Activated CD8-positive, alpha-beta T cell treated with anti-CD3 and anti-CD28 coated beads for 36 hours (primary cell): ENCODE measurements around the gene CKLF. TPM values are rescaled to one million over a fixed set of nuclear protein-coding genes. Genes with fewer than 3 reads are reported as not detected.
A peak's percentile ranks its signal among the peaks of the same experiment; 100 is the strongest.

ENCODE experiments used
- ATAC-seq: fragments of 200-7000 bp; cut with Tn5 transposase; one replicate; pipeline ENCODE4 v1.10.0; 2021; ENCODE audit warnings: mild to moderate bottlenecking, moderate library complexity
- CTCF ChIA-PET: fragments of 350-600 bp; sonication (Branson Sonifier 250); formaldehyde crosslinking; loops from one replicate; lab custom pipeline; 2021; ENCODE audit warnings: antibody characterized with exemption; lab: Charles Lee
- POLR2A ChIA-PET: fragments of 350-600 bp; sonication (Branson Sonifier 250); formaldehyde crosslinking; loops from one replicate; lab custom pipeline; 2021; ENCODE audit warnings: antibody characterized with exemption; lab: Charles Lee
- DNase-seq: peaks from one replicate; pipeline ENCODE4 v3.0.0-alpha.2; 2020
- H3K27ac Mint-ChIP-seq: one replicate; pipeline ENCODE4 v1.8.0; 2021; ENCODE audit warnings: mild to moderate bottlenecking, mixed read lengths
- H3K27me3 Mint-ChIP-seq: one replicate; pipeline ENCODE4 v1.8.0; 2021; ENCODE audit warnings: mixed read lengths
- H3K36me3 Mint-ChIP-seq: one replicate; pipeline ENCODE4 v1.8.0; 2021; ENCODE audit warnings: low read depth, mixed read lengths
- H3K4me1 Mint-ChIP-seq: one replicate; pipeline ENCODE4 v1.8.0; 2021; ENCODE audit warnings: low read depth, mixed read lengths
- H3K4me3 Mint-ChIP-seq: one replicate; pipeline ENCODE4 v1.8.0; 2021; ENCODE audit warnings: mild to moderate bottlenecking, moderate library complexity, mixed read lengths
- H3K9me3 Mint-ChIP-seq: one replicate; pipeline ENCODE4 v1.8.0; 2021; ENCODE audit warnings: mixed read lengths
- intact Hi-C: fragments of 100-400 bp; cut with micrococcal nuclease; formaldehyde crosslinking; loops from one replicate; pipeline ENCODE4 v1.10.0; 2022
- total RNA-seq, 2 experiments: library from RNA; stranded (reverse); gene quantifications; one replicate each; pipeline ENCODE4 v1.2.3, GENCODE V29; 2021
- TF ChIP-seq, protein P1 (sequence below): fragments of 200-600 bp; IDR thresholded peaks from one replicate; pipeline ENCODE4 v1.8.0; 2022; ENCODE audit warnings: antibody characterized with exemption, mild to moderate bottlenecking

CKLF gene, protein sequence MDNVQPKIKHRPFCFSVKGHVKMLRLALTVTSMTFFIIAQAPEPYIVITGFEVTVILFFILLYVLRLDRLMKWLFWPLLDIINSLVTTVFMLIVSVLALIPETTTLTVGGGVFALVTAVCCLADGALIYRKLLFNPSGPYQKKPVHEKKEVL
- 10 to 100 TPM; 99.0 to 99.7 TPM for total RNA-seq

DNA sequence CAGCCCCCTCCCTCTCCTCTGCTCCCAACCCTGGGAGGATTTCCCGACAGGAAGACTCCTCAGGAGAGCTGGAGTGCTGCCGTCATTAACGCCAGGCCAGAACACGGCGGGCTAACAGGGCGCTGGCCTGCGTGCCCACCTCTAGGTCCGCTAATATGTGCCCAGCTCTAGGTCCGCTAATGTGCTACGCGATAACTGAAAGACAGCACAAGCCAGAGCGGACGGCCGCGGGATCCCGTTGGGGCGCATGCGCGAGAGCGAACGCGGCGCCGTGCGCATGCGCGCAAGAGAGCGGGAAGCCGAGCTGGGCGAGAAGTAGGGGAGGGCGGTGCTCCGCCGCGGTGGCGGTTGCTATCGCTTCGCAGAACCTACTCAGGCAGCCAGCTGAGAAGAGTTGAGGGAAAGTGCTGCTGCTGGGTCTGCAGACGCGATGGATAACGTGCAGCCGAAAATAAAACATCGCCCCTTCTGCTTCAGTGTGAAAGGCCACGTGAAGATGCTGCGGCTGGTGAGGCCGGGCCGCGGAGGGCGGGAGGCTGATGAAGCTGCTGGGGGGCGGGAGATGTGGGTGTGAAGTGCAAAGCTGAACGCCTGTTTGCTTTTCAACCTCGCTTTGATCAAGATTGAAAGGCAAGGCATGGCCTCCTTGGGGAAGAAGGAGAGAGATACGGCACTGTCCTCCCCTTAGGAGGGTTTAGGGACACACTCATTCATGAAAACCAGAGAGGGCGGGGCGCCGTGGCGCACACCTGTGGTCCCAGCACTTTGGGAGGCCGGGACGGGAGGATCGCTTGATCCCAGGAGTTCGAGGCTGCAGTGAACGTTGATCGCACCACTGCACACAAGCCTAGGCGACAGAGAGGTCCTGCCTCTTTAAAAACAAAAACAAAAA, at the start of gene CKLF:
Gene CKLF (plus strand): TSS at position 291 of the 892 bp plus-strand sequence. CDS start 140 bp downstream, at position 431.
- H3K36me3 Mint-ChIP-seq, result peaks cover 36% of the 10 kb centered on the region
- DNase-seq (peak; percentile 90), ATAC-seq (peak; percentile 76)
- POLR2A ChIA-PET, result interaction anchor here (0.7 to 7.3 kb wide), 14 partner anchors 8 to 78 kb away, joined by 3 to 78 read pairs (median 5); partner anchors contain the start of genes CMTM2 and CMTM3
- H3K27me3 Mint-ChIP-seq, result no peaks in the 10 kb centered on the region
- intact Hi-C loops, result loop anchor here (5.0 kb wide), 1 partner anchor 50 kb away; the partner anchor contains the start of gene CMTM3
- TF ChIP-seq, protein P1, sequence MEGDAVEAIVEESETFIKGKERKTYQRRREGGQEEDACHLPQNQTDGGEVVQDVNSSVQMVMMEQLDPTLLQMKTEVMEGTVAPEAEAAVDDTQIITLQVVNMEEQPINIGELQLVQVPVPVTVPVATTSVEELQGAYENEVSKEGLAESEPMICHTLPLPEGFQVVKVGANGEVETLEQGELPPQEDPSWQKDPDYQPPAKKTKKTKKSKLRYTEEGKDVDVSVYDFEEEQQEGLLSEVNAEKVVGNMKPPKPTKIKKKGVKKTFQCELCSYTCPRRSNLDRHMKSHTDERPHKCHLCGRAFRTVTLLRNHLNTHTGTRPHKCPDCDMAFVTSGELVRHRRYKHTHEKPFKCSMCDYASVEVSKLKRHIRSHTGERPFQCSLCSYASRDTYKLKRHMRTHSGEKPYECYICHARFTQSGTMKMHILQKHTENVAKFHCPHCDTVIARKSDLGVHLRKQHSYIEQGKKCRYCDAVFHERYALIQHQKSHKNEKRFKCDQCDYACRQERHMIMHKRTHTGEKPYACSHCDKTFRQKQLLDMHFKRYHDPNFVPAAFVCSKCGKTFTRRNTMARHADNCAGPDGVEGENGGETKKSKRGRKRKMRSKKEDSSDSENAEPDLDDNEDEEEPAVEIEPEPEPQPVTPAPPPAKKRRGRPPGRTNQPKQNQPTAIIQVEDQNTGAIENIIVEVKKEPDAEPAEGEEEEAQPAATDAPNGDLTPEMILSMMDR, result no peak
- no peaks in the 10 kb centered on the region for H3K9me3 Mint-ChIP-seq
- peak within 1 kb of the TSS; percentile 88 for H3K4me3 Mint-ChIP-seq
- H3K4me1 Mint-ChIP-seq, result peaks cover 63% of the 10 kb centered on the region
- H3K27ac Mint-ChIP-seq, result peak within 1 kb of the TSS; percentile 92
- CTCF ChIA-PET, result interaction anchor here (0.7 to 4.9 kb wide), 18 partner anchors 10 to 329 kb away, joined by 3 to 41 read pairs (median 4); partner anchors contain the start of genes CMTM2 and CMTM3

DNA sequence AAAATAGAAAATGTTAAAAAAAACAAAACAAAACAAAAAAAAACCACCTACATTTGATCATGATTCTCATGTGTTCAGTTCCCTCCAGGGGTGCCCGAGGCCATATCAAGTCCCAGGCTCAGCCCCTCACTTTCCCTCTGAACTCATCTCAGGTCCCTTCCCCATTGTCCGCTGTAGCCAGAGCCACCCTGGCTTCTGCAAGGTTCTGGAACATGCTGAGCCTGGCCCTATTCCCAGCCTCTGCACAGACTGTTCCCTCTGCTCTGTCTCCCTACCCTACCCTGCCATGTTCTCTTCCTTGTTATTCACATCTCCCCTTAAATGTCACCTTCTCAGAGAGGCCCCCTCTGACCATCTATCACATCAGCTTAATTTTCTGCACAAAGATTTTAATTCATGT, 49.3 kb upstream of the CKLF start:
- H3K27ac Mint-ChIP-seq, result no peak overlapping the region
- POLR2A ChIA-PET, result interaction anchor here (0.7 to 1.5 kb wide), 2 partner anchors 8 to 243 kb away, joined by 3 to 5 read pairs; no protein-coding TSS in a partner anchor
- intact Hi-C loops, result no loop called here
- H3K36me3 Mint-ChIP-seq, result no peaks in the 10 kb centered on the region
- peaks cover under 1% of the 10 kb centered on the region for H3K4me1 Mint-ChIP-seq
- DNase-seq, result no peak
- no peak for ATAC-seq
- TF ChIP-seq, protein P1, result no peak
- no peaks in the 10 kb centered on the region for H3K9me3 Mint-ChIP-seq
- no peaks in the 10 kb centered on the region for H3K27me3 Mint-ChIP-seq
- H3K4me3 Mint-ChIP-seq, result no peak overlapping the region
- CTCF ChIA-PET, result no interaction called here

DNA sequence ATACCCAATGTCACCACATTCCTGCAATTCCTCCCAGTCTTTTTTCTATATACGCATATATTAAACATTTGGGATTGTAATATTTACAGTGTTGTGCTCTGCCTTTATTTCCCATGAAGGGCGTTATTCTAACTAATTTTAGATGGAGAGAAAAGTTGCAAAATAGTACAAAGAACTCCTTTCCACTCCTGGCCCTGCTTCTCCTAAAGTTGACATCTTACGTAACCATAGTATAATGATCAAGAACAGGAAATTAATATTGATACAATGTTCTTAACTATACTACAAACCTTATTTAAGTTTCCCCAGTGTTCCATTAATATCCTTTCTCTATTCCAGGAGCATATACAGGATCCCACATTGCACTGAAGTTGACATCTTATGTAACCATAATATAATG, 48.8 kb upstream of the CKLF start:
- DNase-seq, result no peak
- no peak overlapping the region for H3K4me3 Mint-ChIP-seq
- H3K27ac Mint-ChIP-seq, result no peak overlapping the region
- ChIA-PET POLR2A (interaction anchor here (0.7 kb wide), 1 partner anchor 243 kb away, joined by 3 read pairs; no protein-coding TSS in a partner anchor), CTCF (no interaction called here)
- TF ChIP-seq, protein P1, result no peak
- ATAC-seq, result no peak
- H3K36me3 Mint-ChIP-seq, result no peaks in the 10 kb centered on the region
- H3K27me3 Mint-ChIP-seq, result no peaks in the 10 kb centered on the region
- H3K9me3 Mint-ChIP-seq, result no peaks in the 10 kb centered on the region
- intact Hi-C loops, result no loop called here
- peaks cover 3% of the 10 kb centered on the region for H3K4me1 Mint-ChIP-seq

DNA sequence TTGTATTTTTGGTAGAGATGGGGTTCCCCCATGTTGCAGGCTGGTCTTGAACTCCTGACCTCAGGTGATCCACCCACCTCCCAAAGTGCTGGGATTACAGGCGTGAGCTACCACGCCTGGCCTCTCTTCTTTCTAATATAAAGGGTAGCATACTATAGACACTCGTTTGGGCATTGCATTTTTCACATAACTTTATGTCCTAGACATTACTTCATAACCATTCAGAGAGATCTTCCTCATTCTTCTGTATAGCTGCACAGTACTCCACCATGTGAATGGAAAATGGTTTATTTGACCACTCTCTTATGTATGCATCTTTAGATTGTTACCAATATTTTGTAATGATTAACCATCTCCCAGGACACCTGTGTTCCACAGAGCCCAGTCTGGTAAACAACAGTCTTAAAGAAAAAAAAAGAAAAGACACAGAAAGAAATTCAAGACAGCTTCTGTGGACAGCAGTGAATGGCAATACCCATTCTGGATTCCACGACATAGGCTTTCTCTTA, 44.6 kb upstream of the CKLF start:
- H3K27me3 Mint-ChIP-seq, result no peaks in the 10 kb centered on the region
- TF ChIP-seq, protein P1, result no peak
- no peak overlapping the region for H3K4me3 Mint-ChIP-seq
- H3K36me3 Mint-ChIP-seq, result no peaks in the 10 kb centered on the region
- no peak for ATAC-seq
- peaks cover 7% of the 10 kb centered on the region for H3K4me1 Mint-ChIP-seq
- intact Hi-C loops, result no loop called here
- no peak overlapping the region for H3K27ac Mint-ChIP-seq
- ChIA-PET CTCF (interaction anchor here (0.9 to 1.3 kb wide), 3 partner anchors 24 to 102 kb away, joined by 3 to 4 read pairs (median 3); no protein-coding TSS in a partner anchor), POLR2A (interaction anchor here (0.7 kb wide), 1 partner anchor 25 kb away, joined by 3 read pairs; no protein-coding TSS in a partner anchor)
- no peak for DNase-seq
- H3K9me3 Mint-ChIP-seq, result no peaks in the 10 kb centered on the region
